Adrenal gland (tissue), 5 donors: ENCODE measurements around the gene NQO2.

Experiments
- POLR2A ChIP-seq, 2 donors: fragments of 450-650 bp; IDR thresholded peaks; one replicate each; pipeline ENCODE4 v1.6.1; 2017; ENCODE audit warnings: antibody characterized with exemption in 2 of 2, mild to moderate bottlenecking in 2 of 2, moderate library complexity in 1 of 2
- TF ChIP-seq, protein P1 (sequence below), 6 experiments: fragments of 450-650 bp in 4 of 6; fragments of 200-600 bp in 2 of 6; sonication (generic) in 1 of 6; IDR thresholded peaks; 1 replicate in 5 of 6; 2 replicates in 1 of 6; pipeline versions ENCODE4 v1.5.1 to v1.8.0; 2016 to 2021; ENCODE audit warnings: antibody characterized with exemption in 6 of 6, mild to moderate bottlenecking in 2 of 6, moderate library complexity in 1 of 6
- donor health status: DM: no; HTN: no; CAD: no.

DNA sequence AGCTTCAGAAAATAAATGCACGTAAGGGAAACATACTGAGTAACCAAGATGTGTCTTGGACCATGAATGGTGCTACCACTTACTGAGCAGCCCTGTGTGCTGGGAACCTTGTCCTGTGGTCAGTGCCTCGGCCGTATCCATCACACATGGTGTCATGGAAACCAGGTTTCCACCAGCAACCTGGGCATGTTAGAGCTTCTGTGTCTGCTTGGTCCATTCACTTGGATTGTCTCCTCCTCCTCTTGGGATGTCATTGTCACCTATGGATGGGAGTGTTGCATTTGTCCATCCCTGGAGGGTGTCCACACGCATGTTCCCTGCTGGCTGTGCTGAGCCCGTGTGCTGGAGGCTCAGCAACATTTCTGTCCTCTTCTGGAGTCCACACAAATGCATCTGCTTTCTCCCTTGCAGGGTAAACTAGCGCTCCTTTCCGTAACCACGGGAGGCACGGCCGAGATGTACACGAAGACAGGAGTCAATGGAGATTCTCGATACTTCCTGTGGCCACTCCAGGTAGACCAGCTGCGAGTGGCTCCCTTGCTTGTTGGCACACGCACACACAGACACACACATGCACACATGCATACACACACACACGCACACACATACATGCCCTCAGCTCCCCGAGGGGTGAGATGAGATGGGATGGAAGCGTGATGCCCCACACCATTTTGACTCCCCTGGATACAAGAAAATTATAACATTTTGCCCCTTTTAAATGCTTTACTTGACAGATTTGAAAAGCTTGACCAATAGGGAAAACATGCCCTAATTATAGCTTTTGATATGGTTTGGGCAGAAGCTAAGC lies 17.0 kb downstream of the NQO2 start:
- TF ChIP-seq, protein P1, sequence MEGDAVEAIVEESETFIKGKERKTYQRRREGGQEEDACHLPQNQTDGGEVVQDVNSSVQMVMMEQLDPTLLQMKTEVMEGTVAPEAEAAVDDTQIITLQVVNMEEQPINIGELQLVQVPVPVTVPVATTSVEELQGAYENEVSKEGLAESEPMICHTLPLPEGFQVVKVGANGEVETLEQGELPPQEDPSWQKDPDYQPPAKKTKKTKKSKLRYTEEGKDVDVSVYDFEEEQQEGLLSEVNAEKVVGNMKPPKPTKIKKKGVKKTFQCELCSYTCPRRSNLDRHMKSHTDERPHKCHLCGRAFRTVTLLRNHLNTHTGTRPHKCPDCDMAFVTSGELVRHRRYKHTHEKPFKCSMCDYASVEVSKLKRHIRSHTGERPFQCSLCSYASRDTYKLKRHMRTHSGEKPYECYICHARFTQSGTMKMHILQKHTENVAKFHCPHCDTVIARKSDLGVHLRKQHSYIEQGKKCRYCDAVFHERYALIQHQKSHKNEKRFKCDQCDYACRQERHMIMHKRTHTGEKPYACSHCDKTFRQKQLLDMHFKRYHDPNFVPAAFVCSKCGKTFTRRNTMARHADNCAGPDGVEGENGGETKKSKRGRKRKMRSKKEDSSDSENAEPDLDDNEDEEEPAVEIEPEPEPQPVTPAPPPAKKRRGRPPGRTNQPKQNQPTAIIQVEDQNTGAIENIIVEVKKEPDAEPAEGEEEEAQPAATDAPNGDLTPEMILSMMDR (IDR thresholded peaks at IDR 0.05): no peak
- no peak for TF ChIP-seq POLR2A (IDR thresholded peaks at IDR 0.05)
